HEK293 (cell line): ENCODE results near the gene SHOX.

Source experiments
- CTCF ChIA-PET: fragments of 350-600 bp; formaldehyde crosslinking; extraction: SDS; loops from one replicate; lab custom pipeline; 2021; ENCODE audit warnings: antibody characterized with exemption; lab: Yijun Ruan, JAX
- POLR2A ChIA-PET: fragments of 300-600 bp; formaldehyde crosslinking; extraction: SDS; loops from one replicate; lab custom pipeline; 2020; ENCODE audit warnings: antibody characterized with exemption, inconsistent platforms; lab: Yijun Ruan, JAX
- H3K27ac ChIP-seq: fragments of 200-500 bp; sonication (Bioruptor generic); 2 replicates; pipeline ENCODE4 v1.5.1; 2014; ENCODE audit warnings: low read depth, low read length, control low read depth, inconsistent platforms; ENCODE audit errors: extremely low read depth
- H3K36me3 ChIP-seq, 2 experiments: fragments of 200-500 bp in 1 of 2; sonication (Bioruptor generic) in 1 of 2; 1 replicate in 1 of 2; 2 replicates in 1 of 2; pipeline ENCODE4 v1.5.1; 2014 to 2017; ENCODE audit warnings: inconsistent platforms in 2 of 2, low read length in 2 of 2; ENCODE audit not compliant: control insufficient read depth in 2 of 2, insufficient read depth in 1 of 2
- H3K4me1 ChIP-seq: fragments of 200-500 bp; sonication (Bioruptor generic); 2 replicates; pipeline ENCODE4 v1.5.1; 2014; ENCODE audit warnings: mild to moderate bottlenecking, low read length, inconsistent platforms; ENCODE audit not compliant: control insufficient read depth, insufficient read depth
- H3K4me3 ChIP-seq: 2 replicates; pipeline ENCODE4 v1.5.1; 2011; ENCODE audit warnings: low read depth, mild to moderate bottlenecking, control low read depth, low read length, moderate library complexity
- H3K9me3 ChIP-seq: fragments of 200-500 bp; sonication (Bioruptor generic); 2 replicates; pipeline ENCODE4 v1.5.1; 2014; ENCODE audit warnings: low read depth, low read length, inconsistent platforms; ENCODE audit not compliant: control insufficient read depth, insufficient read depth
- EGR2 ChIP-seq: fragments of 450-650 bp; formaldehyde crosslinking; IDR thresholded peaks from 2 replicates; pipeline ENCODE4 v1.5.1; 2016; ENCODE audit warnings: low read depth, missing biosample characterization, missing genetic modification characterization
- HOXC10 ChIP-seq: sonication (generic); formaldehyde crosslinking; IDR thresholded peaks from 2 replicates; pipeline ENCODE4 v1.8.1; 2023; ENCODE audit warnings: mild to moderate bottlenecking, missing genetic modification reagents
- KLF16 ChIP-seq: fragments of 450-650 bp; formaldehyde crosslinking; IDR thresholded peaks from 2 replicates; pipeline ENCODE4 v1.5.1; 2017; ENCODE audit warnings: missing biosample characterization, missing genetic modification characterization
- KLF9 ChIP-seq: fragments of 450-650 bp; formaldehyde crosslinking; IDR thresholded peaks from 2 replicates; pipeline ENCODE4 v1.5.1; 2016; ENCODE audit warnings: missing biosample characterization, missing genetic modification characterization, low read depth
- PRDM1 ChIP-seq: fragments of 450-650 bp; formaldehyde crosslinking; IDR thresholded peaks from 2 replicates; pipeline ENCODE4; 2016; ENCODE audit warnings: missing biosample characterization, missing genetic modification characterization
- REPIN1 ChIP-seq: fragments of 450-650 bp; formaldehyde crosslinking; IDR thresholded peaks from 2 replicates; pipeline ENCODE4 v1.5.1; 2017; ENCODE audit warnings: missing biosample characterization, missing genetic modification characterization, low read depth
- SP7 ChIP-seq: fragments of 450-650 bp; formaldehyde crosslinking; IDR thresholded peaks from 2 replicates; pipeline ENCODE4 v1.5.1; 2016; ENCODE audit warnings: missing biosample characterization, missing genetic modification characterization
- ZBTB8A ChIP-seq: fragments of 450-650 bp; formaldehyde crosslinking; IDR thresholded peaks from 2 replicates; pipeline ENCODE4 v1.5.1; 2016; ENCODE audit warnings: missing biosample characterization, missing genetic modification characterization
- ZNF140 ChIP-seq: fragments of 450-650 bp; formaldehyde crosslinking; IDR thresholded peaks from 2 replicates; pipeline ENCODE4 v1.5.1; 2016; ENCODE audit warnings: missing biosample characterization, missing genetic modification characterization
- ZNF19 ChIP-seq: fragments of 450-650 bp; formaldehyde crosslinking; IDR thresholded peaks from 2 replicates; pipeline ENCODE4; 2016; ENCODE audit warnings: missing biosample characterization, missing genetic modification characterization, low read depth
- ZNF391 ChIP-seq: fragments of 450-650 bp; formaldehyde crosslinking; IDR thresholded peaks from 2 replicates; pipeline ENCODE4 v1.5.1; 2016; ENCODE audit warnings: low read depth, missing biosample characterization, missing genetic modification characterization, borderline replicate concordance
- ZNF416 ChIP-seq: fragments of 450-650 bp; formaldehyde crosslinking; IDR thresholded peaks from 2 replicates; pipeline ENCODE4 v1.5.1; 2016; ENCODE audit warnings: missing biosample characterization, missing genetic modification characterization
- ZNF558 ChIP-seq: fragments of 450-650 bp; formaldehyde crosslinking; IDR thresholded peaks from 2 replicates; pipeline ENCODE4 v1.5.1; 2016; ENCODE audit warnings: missing biosample characterization, missing genetic modification characterization
- ZNF561 ChIP-seq: fragments of 450-650 bp; IDR thresholded peaks from 2 replicates; pipeline ENCODE4 v1.5.1; 2018; ENCODE audit warnings: missing biosample characterization, missing genetic modification characterization, borderline replicate concordance
- ZNF664 ChIP-seq: fragments of 450-650 bp; formaldehyde crosslinking; IDR thresholded peaks from 2 replicates; pipeline ENCODE4 v1.5.1; 2016; ENCODE audit warnings: missing biosample characterization, missing genetic modification characterization
- ZNF768 ChIP-seq: fragments of 450-650 bp; formaldehyde crosslinking; IDR thresholded peaks from 2 replicates; pipeline ENCODE4 v1.5.1; 2018; ENCODE audit warnings: missing biosample characterization, mild to moderate bottlenecking, missing genetic modification characterization
- TF ChIP-seq, protein P1 (sequence below): fragments of 450-650 bp; formaldehyde crosslinking; IDR thresholded peaks from 2 replicates; pipeline ENCODE4 v1.5.1; 2016; ENCODE audit warnings: missing biosample characterization, missing genetic modification characterization
- TF ChIP-seq, protein P2 (sequence below): fragments of 450-650 bp; formaldehyde crosslinking; IDR thresholded peaks from 2 replicates; pipeline ENCODE4 v1.5.1; 2016; ENCODE audit warnings: missing biosample characterization, missing genetic modification characterization
- TF ChIP-seq, protein P3 (sequence below): fragments of 450-650 bp; formaldehyde crosslinking; IDR thresholded peaks from 2 replicates; pipeline ENCODE4 v1.5.1; 2016; ENCODE audit warnings: missing biosample characterization, missing genetic modification characterization, borderline replicate concordance
- TF ChIP-seq, protein P4 (sequence below): fragments of 450-650 bp; formaldehyde crosslinking; IDR thresholded peaks from 2 replicates; pipeline ENCODE4 v1.5.0; 2017; ENCODE audit warnings: missing biosample characterization, missing genetic modification characterization, borderline replicate concordance
- TF ChIP-seq, protein P5 (sequence below): fragments of 450-650 bp; formaldehyde crosslinking; IDR thresholded peaks from 2 replicates; pipeline ENCODE4 v1.5.1; 2017; ENCODE audit warnings: missing biosample characterization, missing genetic modification characterization

The SHOX gene

DNA sequence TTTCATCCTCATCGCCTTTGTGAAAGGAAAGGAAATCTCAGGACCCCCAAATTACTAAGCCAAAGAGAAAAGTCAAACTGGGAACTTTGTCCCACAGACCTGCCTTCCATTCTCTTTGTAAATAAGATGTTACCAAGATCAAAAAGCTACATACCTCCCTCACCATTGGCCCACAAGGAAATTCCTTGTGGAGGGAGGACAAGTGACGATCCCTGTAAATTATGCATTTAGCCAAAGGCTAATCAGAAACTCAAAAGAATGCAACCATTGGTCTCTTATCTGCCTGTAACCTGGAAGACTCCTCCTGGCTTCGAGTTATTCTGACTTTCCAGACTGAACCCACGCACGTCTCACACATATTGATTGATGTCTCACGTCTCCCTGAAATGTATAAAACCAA, 70.3 kb downstream of the SHOX start (continued):
- TF ChIP-seq, protein P1, sequence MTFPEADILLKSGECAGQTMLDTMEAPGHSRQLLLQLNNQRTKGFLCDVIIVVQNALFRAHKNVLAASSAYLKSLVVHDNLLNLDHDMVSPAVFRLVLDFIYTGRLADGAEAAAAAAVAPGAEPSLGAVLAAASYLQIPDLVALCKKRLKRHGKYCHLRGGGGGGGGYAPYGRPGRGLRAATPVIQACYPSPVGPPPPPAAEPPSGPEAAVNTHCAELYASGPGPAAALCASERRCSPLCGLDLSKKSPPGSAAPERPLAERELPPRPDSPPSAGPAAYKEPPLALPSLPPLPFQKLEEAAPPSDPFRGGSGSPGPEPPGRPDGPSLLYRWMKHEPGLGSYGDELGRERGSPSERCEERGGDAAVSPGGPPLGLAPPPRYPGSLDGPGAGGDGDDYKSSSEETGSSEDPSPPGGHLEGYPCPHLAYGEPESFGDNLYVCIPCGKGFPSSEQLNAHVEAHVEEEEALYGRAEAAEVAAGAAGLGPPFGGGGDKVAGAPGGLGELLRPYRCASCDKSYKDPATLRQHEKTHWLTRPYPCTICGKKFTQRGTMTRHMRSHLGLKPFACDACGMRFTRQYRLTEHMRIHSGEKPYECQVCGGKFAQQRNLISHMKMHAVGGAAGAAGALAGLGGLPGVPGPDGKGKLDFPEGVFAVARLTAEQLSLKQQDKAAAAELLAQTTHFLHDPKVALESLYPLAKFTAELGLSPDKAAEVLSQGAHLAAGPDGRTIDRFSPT (tag by site-specific recombination) = no peak
- TF ChIP-seq ZNF19 = no peak
- no peak for TF ChIP-seq ZBTB8A (tag by site-specific recombination)
- TF ChIP-seq, protein P2, sequence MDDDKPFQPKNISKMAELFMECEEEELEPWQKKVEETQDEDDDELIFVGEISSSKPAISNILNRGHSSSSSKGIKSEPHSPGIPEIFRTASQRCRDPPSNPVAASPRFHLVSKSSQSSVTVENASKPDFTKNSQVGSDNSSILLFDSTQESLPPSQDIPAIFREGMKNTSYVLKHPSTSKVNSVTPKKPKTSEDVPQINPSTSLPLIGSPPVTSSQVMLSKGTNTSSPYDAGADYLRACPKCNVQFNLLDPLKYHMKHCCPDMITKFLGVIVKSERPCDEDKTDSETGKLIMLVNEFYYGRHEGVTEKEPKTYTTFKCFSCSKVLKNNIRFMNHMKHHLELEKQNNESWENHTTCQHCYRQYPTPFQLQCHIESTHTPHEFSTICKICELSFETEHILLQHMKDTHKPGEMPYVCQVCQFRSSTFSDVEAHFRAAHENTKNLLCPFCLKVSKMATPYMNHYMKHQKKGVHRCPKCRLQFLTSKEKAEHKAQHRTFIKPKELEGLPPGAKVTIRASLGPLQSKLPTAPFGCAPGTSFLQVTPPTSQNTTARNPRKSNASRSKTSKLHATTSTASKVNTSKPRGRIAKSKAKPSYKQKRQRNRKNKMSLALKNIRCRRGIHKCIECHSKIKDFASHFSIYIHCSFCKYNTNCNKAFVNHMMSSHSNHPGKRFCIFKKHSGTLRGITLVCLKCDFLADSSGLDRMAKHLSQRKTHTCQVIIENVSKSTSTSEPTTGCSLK = no peak
- TF ChIP-seq, protein P3, sequence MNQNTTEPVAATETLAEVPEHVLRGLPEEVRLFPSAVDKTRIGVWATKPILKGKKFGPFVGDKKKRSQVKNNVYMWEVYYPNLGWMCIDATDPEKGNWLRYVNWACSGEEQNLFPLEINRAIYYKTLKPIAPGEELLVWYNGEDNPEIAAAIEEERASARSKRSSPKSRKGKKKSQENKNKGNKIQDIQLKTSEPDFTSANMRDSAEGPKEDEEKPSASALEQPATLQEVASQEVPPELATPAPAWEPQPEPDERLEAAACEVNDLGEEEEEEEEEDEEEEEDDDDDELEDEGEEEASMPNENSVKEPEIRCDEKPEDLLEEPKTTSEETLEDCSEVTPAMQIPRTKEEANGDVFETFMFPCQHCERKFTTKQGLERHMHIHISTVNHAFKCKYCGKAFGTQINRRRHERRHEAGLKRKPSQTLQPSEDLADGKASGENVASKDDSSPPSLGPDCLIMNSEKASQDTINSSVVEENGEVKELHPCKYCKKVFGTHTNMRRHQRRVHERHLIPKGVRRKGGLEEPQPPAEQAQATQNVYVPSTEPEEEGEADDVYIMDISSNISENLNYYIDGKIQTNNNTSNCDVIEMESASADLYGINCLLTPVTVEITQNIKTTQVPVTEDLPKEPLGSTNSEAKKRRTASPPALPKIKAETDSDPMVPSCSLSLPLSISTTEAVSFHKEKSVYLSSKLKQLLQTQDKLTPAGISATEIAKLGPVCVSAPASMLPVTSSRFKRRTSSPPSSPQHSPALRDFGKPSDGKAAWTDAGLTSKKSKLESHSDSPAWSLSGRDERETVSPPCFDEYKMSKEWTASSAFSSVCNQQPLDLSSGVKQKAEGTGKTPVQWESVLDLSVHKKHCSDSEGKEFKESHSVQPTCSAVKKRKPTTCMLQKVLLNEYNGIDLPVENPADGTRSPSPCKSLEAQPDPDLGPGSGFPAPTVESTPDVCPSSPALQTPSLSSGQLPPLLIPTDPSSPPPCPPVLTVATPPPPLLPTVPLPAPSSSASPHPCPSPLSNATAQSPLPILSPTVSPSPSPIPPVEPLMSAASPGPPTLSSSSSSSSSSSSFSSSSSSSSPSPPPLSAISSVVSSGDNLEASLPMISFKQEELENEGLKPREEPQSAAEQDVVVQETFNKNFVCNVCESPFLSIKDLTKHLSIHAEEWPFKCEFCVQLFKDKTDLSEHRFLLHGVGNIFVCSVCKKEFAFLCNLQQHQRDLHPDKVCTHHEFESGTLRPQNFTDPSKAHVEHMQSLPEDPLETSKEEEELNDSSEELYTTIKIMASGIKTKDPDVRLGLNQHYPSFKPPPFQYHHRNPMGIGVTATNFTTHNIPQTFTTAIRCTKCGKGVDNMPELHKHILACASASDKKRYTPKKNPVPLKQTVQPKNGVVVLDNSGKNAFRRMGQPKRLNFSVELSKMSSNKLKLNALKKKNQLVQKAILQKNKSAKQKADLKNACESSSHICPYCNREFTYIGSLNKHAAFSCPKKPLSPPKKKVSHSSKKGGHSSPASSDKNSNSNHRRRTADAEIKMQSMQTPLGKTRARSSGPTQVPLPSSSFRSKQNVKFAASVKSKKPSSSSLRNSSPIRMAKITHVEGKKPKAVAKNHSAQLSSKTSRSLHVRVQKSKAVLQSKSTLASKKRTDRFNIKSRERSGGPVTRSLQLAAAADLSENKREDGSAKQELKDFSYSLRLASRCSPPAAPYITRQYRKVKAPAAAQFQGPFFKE = no peak
- TF ChIP-seq ZNF664 = no peak
- no peak for TF ChIP-seq ZNF140 (tag by site-specific recombination)

DNA sequence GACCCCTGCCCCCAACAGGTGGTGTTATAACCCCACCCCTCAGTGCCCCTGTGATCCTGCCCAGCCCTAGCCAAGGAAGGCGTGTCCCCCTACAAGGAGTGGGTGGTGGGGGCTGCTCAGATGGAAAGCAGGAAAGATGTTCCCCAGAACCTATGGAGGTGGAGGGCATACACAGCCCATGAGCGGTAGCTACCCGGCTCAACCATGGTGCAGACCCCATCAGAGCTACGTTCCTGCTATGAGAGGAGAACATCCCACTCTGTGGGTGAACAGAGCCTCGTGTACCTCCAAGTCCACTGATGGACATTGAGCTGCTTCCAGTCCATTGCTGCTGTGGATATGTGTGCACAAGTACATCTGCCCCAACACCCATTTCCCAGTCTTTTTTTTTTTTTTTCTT, 71.1 kb downstream of the SHOX start:
- CTCF ChIA-PET = no interaction called here
- TF ChIP-seq ZNF561 (tag by site-specific recombination) (no peak), SP7 (tag by site-specific recombination) (no peak), PRDM1 (tag by site-specific recombination) (no peak), KLF9 (tag by site-specific recombination) (no peak), REPIN1 (tag by site-specific recombination) (no peak), EGR2 (tag by site-specific recombination) (no peak), ZNF558 (no peak), ZNF768 (tag by site-specific recombination) (no peak), HOXC10 (CRISPR knock-in tag) (no peak), KLF16 (tag by site-specific recombination) (no peak), ZNF416 (tag by site-specific recombination) (no peak), ZNF391 (tag by site-specific recombination) (no peak), ZNF19 (no peak), ZNF664 (no peak)
- TF ChIP-seq, protein P4, sequence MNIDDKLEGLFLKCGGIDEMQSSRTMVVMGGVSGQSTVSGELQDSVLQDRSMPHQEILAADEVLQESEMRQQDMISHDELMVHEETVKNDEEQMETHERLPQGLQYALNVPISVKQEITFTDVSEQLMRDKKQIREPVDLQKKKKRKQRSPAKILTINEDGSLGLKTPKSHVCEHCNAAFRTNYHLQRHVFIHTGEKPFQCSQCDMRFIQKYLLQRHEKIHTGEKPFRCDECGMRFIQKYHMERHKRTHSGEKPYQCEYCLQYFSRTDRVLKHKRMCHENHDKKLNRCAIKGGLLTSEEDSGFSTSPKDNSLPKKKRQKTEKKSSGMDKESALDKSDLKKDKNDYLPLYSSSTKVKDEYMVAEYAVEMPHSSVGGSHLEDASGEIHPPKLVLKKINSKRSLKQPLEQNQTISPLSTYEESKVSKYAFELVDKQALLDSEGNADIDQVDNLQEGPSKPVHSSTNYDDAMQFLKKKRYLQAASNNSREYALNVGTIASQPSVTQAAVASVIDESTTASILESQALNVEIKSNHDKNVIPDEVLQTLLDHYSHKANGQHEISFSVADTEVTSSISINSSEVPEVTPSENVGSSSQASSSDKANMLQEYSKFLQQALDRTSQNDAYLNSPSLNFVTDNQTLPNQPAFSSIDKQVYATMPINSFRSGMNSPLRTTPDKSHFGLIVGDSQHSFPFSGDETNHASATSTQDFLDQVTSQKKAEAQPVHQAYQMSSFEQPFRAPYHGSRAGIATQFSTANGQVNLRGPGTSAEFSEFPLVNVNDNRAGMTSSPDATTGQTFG (tag by site-specific recombination) = no peak
- TF ChIP-seq, protein P5, sequence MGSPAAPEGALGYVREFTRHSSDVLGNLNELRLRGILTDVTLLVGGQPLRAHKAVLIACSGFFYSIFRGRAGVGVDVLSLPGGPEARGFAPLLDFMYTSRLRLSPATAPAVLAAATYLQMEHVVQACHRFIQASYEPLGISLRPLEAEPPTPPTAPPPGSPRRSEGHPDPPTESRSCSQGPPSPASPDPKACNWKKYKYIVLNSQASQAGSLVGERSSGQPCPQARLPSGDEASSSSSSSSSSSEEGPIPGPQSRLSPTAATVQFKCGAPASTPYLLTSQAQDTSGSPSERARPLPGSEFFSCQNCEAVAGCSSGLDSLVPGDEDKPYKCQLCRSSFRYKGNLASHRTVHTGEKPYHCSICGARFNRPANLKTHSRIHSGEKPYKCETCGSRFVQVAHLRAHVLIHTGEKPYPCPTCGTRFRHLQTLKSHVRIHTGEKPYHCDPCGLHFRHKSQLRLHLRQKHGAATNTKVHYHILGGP (tag by site-specific recombination) = no peak
- POLR2A ChIA-PET = no interaction called here

More for the DNA sequence above, 71.1 kb downstream of the SHOX start:
- Histone ChIP-seq H3K4me1 (no peaks in the 10 kb centered on the region), H3K27ac (no peak overlapping the region), H3K36me3 (no peaks in the 10 kb centered on the region), H3K9me3 (no peaks in the 10 kb centered on the region; the same call in 1 of the 2 replicates), H3K4me3 (no peak overlapping the region)
